Activated T-cell treated with anti-CD3 and anti-CD28 coated beads, Interleukin-2, amount 50 U/mL, for 1 hour (primary cell): ENCODE measurements around the gene F8.

Source experiments
- DNase-seq: peaks from one replicate; pipeline ENCODE4 v3.0.0-alpha.2; 2020

The F8 gene

GRCh38 chrX:155022585-155022984, at the start of gene F8:
F8 (minus strand) TSS chrX:155022723; CDS start chrX:155022552, 171 bp downstream.
- no peak for DNase-seq

- DNase-seq: no peak
Observed at GRCh38 chrX:155071694-155072280, 49.3 kb upstream of the F8 start.

- peak; percentile 78 for DNase-seq
Observed at GRCh38 chrX:155070975-155071693, 48.6 kb upstream of the F8 start, which contains the start of the genes BRCC3, CMC4 and MTCP1. BRCC3 (plus strand) TSS chrX:155071508; CDS start chrX:155071528, 20 bp downstream. CMC4 (minus strand) TSS chrX:155071136; CDS start chrX:155064023, 7,113 bp downstream. MTCP1 (minus strand) TSS chrX:155071136; CDS start chrX:155066010, 5,126 bp downstream.

GRCh38 chrX:155070663-155070974, 48.1 kb upstream of the F8 start:
- DNase-seq: no peak

DNA sequence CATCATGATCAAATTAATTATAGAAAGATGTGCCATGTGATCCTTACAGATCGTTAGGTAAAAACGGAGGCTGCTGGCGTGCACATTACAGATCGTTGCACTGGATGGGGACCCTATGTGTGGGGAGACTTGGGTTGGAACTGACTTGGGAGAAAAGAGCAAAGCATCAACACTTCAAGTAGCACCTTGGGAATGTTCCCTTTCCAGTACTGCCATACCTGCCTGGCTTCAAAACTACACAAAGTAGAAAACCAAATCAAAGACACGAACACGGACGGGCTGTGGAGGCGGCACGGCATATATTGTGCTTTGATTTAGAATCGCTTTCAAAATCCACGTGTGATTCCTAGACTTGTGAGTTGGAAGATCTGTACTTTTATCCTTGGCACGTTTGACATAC, 47.5 kb upstream of the F8 start:
- DNase-seq: no peak

- DNase-seq: no peak
Observed at GRCh38 chrX:155069414-155069813, 46.9 kb upstream of the F8 start.

DNA sequence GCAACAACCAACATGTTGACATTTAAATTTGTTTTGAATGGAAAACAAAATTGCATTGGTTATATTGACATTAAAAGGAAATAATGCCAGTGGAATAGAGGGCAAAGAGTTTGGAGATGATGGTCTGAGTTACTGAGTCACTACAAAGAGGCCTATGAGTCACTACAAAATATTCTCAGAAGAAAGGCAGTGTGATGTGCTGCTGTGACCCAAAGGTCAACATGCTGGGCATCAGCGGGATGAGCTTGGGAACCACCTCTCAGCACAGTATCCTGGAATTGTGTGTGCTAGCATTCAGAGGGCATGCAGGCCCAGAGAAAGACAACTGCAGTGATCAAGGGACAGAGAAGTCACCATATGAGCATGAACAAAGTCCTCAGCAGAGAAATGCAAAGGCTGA, 45.6 kb upstream of the F8 start:
- DNase-seq: no peak

DNA sequence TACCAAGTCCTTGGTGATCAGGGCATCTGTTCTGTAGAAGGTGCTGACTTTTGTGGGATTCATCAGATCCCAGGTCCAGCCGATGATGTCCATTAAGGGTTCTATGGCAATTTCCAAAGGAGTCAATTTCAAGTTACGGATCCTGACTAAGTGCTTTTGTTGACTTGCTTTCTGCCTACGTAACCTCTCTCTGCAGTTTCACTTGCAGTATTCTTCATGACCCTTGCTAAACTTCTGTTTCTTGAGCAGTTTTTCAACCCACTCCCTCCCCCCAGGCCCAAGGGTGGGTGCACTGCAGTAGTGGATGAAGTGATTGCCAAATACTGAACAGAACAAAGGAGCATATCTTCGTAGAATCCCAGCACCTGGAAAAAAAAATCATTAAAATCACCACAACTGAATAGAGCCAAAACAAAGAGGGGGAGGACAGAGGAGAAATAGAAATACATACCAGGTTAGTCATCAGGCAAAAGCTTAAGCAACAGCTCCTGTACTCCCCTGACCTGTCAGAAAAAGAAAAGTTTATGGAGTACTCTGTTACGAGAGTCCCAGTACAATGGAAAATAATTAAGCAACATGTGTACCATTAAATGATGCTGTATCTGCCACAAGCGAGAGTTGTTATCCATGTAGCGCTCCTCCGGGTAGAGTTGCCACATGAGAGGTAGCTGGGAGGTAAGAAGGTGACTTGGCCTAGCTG, 42.7 kb upstream of the F8 start:
- DNase-seq: no peak

DNA sequence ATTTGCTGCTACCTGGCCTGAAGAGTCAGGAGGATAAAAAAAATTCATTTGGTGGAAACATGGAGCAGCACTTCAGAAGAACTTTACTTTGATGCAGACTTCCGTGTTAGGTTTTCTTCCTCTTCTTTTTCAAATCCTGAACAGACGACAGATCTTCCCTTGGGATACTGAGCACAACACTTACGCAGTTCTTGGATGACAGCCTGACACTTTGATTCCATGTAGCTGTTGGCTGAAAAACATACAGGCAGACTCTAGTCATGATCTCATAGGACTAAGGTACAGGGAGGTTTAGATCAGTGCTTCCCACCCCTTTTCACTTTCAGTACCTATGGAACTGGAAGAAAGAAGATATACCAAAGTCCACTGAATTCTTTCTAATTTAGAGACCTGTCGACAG, 39.2 kb upstream of the F8 start:
- no peak for DNase-seq

GRCh38 chrX:155056877-155057792, 34.6 kb upstream of the F8 start:
- peak; percentile 67 for DNase-seq

DNA sequence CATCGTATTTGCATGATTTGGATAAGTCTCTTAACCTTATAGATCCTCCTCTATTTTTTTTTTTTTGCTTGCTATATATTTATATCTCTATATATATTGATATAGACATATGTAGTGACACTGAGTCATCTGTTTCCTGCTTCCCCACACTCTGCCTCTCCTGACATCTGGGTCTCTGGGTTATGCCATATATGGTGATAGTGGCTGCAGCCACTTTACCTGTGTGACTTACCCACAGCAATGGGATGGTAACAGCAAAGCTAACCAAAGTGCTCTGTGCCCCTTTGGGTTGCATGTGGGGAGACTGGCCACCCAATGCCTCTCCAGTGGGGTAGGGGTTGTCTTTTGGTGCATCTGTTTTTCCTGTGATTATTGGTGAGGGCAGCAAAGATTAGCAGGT, 33.9 kb upstream of the F8 start:
- DNase-seq: no peak

DNA sequence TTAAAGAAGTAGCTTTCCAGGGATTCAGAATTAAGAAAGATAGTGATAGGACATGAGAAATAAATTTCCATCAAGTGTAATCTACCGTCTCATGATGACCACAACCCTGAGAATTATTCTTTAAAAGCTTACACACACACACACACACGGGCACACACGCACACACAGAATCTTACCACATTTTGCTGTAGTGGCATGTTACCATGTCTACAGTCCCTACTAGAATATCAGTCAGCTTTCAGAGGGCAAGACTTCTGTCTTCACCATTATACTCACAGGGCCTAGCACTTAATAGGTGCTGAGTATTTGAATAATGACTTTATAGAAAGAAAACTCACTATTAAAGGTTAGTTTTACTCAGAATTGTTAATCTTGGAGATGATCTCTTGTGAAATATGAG, 33.0 kb upstream of the F8 start:
- DNase-seq: no peak

DNA sequence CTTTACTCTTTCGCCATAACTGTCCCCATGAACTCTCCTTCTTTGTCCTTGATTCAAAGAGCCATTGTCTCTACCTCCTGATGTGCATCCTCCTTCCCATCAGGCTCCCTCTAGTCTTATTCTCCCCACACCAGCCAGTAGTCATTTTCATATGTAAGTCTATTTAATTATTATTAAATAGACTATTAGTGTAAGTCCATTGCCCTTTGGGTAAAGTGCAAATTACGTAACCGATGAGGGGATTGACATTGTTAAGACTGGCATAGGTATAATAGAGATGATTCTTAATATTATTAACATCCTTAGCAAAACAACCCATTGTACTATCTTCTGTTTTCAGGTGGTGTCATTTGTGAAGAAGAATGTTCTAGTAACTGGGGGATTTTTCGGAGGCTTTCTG, 31.7 kb upstream of the F8 start:
- no peak for DNase-seq

- DNase-seq: no peak
Observed at GRCh38 chrX:155053656-155054055, 31.1 kb upstream of the F8 start.

DNA sequence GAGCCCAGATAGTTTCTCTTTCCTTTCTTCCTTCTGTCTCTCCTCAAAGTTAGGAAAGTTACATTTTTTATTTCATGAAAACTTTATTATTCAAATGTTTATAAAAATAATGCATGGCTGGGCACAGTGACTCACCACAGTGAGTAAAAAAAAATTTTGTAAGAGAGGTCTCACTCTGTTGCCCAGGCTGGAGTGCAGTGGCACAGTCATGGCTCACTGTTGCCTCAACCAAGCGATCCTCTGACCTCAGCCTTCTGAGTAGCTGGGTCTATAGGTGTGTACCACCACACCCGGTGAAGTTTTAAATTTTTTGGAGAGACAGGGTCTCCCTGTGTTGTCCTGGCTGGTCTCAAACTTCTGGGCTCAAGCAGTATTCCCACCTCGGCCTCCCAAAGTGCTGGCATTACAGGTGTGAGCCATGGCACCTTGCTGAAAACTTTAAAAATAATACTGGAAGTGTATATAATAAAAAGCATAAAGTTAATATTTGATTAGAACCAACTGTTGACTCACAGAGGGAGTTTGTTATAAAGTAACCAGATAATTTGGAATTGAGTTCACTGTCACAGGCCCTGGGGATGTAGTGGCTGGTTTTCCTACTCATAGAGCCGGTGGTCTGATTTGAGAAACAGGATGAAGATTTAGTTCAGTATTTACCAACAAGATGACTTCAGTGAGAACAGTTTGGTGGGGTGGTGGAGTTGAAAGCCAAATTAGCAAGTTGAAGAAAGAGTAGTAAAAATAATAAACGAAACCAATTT, 30.4 kb upstream of the F8 start:
- DNase-seq: no peak

- peak; percentile 36 for DNase-seq
Observed at GRCh38 chrX:155048977-155049619, 26.6 kb upstream of the F8 start.

DNA sequence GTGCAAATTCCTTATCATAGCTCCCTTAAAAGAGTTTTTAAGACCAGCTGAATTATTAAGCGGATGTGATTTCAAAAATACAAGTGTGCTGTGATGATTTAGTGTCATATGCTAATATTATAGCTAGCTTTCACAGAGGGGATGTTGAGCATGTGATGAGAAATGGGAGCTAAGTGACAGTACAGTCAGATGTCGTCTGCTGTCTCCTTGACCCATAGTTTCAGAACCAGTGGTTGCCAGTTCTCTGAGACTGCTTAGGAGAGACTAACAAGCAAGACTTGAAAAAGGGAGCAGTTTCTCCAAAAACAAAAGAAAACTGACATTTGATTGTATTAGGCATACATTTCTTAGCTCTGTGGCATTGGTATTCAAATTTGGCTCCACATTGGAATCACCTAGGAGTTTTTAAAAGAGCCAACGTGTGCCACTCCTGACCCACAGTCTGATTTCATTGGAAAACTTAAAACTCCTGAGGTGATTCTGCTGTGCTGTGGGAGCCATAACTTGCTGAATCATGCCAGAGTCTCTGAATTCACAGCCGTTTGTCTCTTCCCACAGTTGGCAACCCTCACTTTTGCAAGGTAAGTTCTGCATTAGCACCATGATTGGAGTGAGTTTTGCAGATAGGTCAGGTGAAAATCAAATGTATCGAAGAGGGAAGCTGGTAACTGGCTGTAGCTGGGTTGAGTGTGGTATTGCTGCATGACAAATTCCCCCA, 24.4 kb upstream of the F8 start:
- DNase-seq: no peak

DNA sequence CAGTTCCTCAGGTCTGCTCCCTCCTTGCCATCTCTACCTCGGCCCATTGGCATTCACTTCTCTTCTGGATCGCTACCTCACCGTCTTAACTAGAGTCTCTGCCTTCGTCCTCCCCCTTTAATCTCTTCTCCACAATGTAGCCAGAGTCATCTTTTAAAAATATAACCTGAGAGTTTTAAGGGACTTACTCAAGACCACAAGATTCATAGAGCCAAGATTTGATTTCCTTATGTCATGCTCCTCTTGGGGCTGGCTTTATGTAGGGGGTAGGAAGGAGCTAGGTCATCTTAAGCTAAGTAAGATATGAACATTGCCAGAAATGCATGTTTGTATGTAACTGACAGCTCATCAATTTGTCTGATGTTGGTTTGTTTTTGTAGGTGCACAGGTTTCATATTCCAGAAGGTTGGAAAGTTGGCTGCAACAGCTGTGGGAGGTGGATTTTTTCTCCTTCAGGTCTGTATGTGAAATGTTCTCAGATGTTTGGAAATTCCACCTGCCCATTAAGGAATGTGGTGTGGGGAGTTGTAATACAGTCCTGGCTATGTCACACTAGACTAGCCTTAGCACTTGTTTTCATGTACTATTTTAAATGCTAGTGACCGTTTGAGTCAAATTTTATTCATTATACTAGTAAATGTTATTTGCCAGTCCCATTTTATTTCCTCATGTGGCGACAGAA, 23.7 kb upstream of the F8 start:
- no peak for DNase-seq

DNA sequence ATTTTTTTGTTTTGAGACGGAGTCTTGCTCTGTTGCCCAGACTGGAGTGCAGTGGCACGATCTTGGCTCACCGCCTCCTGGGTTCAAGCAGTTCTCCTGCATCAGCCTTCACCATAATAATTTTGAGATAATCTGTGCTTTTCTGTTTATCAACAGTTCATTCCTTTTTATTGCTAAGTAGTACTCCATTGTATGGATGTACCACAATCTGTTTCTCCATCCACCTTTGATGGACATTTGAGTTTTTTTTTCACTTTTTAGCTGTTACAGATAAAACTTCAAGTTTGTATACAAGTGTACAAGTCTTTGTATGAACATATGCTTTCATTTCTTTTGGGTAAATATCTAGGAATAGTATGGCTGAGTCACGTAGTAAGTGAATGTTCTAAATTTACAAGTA, 13.2 kb upstream of the F8 start:
- no peak for DNase-seq

DNA sequence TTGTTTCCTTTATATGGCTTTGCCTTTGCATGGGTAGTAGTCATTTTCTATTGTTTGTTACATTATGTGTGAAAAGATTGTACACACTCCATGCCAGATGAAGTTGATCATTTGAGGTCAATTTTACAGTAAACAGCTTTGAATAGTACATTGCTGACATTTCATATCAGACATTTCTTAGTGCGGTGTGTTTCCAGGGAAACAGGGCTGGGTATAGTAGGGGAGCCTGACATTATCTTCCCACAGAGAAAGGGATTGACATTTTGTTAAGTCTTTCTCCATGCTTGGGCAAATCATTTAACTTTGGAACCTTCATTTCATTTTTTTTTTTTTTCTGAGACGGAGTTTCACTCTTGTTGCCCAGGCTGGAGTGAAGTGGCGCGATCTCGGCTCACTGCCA, 9.1 kb upstream of the F8 start:
- no peak for DNase-seq
